ENCODE data around the gene PTGDR. TPM values are rescaled to one million over a fixed set of nuclear protein-coding genes. Genes with fewer than 3 reads are reported as not detected.

The PTGDR gene
- total RNA-seq, 1 donor from 2014 or later: not detected

GRCh38 chr14:52307376-52307775, 39.9 kb downstream of the PTGDR start:
- Histone ChIP-seq H3K27ac (ENCODE audit: low read depth, low read length) (no peak overlapping the region), H3K4me3 (ENCODE audit: insufficient read depth, low read depth, low read length) (no peak overlapping the region), H3K9me3 (ENCODE audit: insufficient read depth, low read depth, low read length) (no peaks in the 10 kb centered on the region), H3K27me3 (ENCODE audit: insufficient read depth, low read length) (no peaks in the 10 kb centered on the region), H3K79me2 (ENCODE audit: insufficient read depth, low read length) (no peaks in the 10 kb centered on the region), H3K4me1 (ENCODE audit: insufficient read depth, low read length) (no peaks in the 10 kb centered on the region), H2AFZ (ENCODE audit: low read depth, low read length) (no peak overlapping the region), H3K4me2 (ENCODE audit: low read length) (no peak overlapping the region), H4K20me1 (ENCODE audit: insufficient read depth, low read length) (no peaks in the 10 kb centered on the region), H3K36me3 (ENCODE audit: insufficient read depth, low read length) (no peaks in the 10 kb centered on the region), H3K9ac (ENCODE audit: low read length) (no peak overlapping the region)
- TF ChIP-seq EZH2 (IDR thresholded peaks at IDR 0.05; ENCODE audit: insufficient read depth, low read length) (no peak), CTCF (IDR thresholded peaks at IDR 0.05; ENCODE audit: insufficient read depth, low read depth, low read length) (no peak)
- Mint-ChIP-seq H3K9me3 (ENCODE audit: unreplicated experiment) (peaks cover 7% of the 10 kb centered on the region), H3K4me3 (ENCODE audit: unreplicated experiment) (no peak overlapping the region), H3K27me3 (ENCODE audit: low read depth, unreplicated experiment) (peaks cover 26% of the 10 kb centered on the region), H3K36me3 (ENCODE audit: low read depth, unreplicated experiment) (no peaks in the 10 kb centered on the region), H3K4me1 (ENCODE audit: low read depth, unreplicated experiment) (no peaks in the 10 kb centered on the region), H3K27ac (ENCODE audit: unreplicated experiment) (no peak overlapping the region)
- DNase-seq (ENCODE audit: low read depth) (no peak), FAIRE-seq (no peak)

- no peak overlapping the region for H3K9ac ChIP-seq (ENCODE audit: low read length)
- H3K9me3 ChIP-seq (ENCODE audit: insufficient read depth, low read depth, low read length): no peaks in the 10 kb centered on the region
- no peaks in the 10 kb centered on the region for H4K20me1 ChIP-seq (ENCODE audit: insufficient read depth, low read length)
- Mint-ChIP-seq H3K4me3 (ENCODE audit: unreplicated experiment) (no peak overlapping the region), H3K27me3 (ENCODE audit: low read depth, unreplicated experiment) (peaks cover 27% of the 10 kb centered on the region), H3K27ac (ENCODE audit: unreplicated experiment) (no peak overlapping the region), H3K36me3 (ENCODE audit: low read depth, unreplicated experiment) (no peaks in the 10 kb centered on the region), H3K9me3 (ENCODE audit: unreplicated experiment) (peaks cover 7% of the 10 kb centered on the region), H3K4me1 (ENCODE audit: low read depth, unreplicated experiment) (peaks cover 3% of the 10 kb centered on the region)
- H3K27ac ChIP-seq (ENCODE audit: low read depth, low read length): no peak overlapping the region
- no peaks in the 10 kb centered on the region for H3K36me3 ChIP-seq (ENCODE audit: insufficient read depth, low read length)
- DNase-seq (ENCODE audit: low read depth): peak; percentile 36
- H3K4me1 ChIP-seq (ENCODE audit: insufficient read depth, low read length): no peaks in the 10 kb centered on the region
- no peak overlapping the region for H3K4me3 ChIP-seq (ENCODE audit: insufficient read depth, low read depth, low read length)
- no peaks in the 10 kb centered on the region for H3K27me3 ChIP-seq (ENCODE audit: insufficient read depth, low read length)
- H2AFZ ChIP-seq (ENCODE audit: low read depth, low read length): no peak overlapping the region
- no peaks in the 10 kb centered on the region for H3K79me2 ChIP-seq (ENCODE audit: insufficient read depth, low read length)
- TF ChIP-seq EZH2 (IDR thresholded peaks at IDR 0.05; ENCODE audit: insufficient read depth, low read length): no peak
- no peak for TF ChIP-seq CTCF (IDR thresholded peaks at IDR 0.05; ENCODE audit: insufficient read depth, low read depth, low read length)
- H3K4me2 ChIP-seq (ENCODE audit: low read length): no peak overlapping the region
- FAIRE-seq: no peak
Measured at GRCh38 chr14:52307905-52308304, 40.4 kb downstream of the PTGDR start.

GRCh38 chr14:52310541-52310940, 43.0 kb downstream of the PTGDR start:
- Histone ChIP-seq H4K20me1 (ENCODE audit: insufficient read depth, low read length) (no peaks in the 10 kb centered on the region), H2AFZ (ENCODE audit: low read depth, low read length) (no peak overlapping the region), H3K9me3 (ENCODE audit: insufficient read depth, low read depth, low read length) (no peaks in the 10 kb centered on the region), H3K36me3 (ENCODE audit: insufficient read depth, low read length) (no peaks in the 10 kb centered on the region), H3K4me2 (ENCODE audit: low read length) (no peak overlapping the region), H3K79me2 (ENCODE audit: insufficient read depth, low read length) (no peaks in the 10 kb centered on the region), H3K9ac (ENCODE audit: low read length) (no peak overlapping the region), H3K4me1 (ENCODE audit: insufficient read depth, low read length) (peaks cover 16% of the 10 kb centered on the region), H3K4me3 (ENCODE audit: insufficient read depth, low read depth, low read length) (no peak overlapping the region), H3K27me3 (ENCODE audit: insufficient read depth, low read length) (no peaks in the 10 kb centered on the region), H3K27ac (ENCODE audit: low read depth, low read length) (no peak overlapping the region)
- DNase-seq (ENCODE audit: low read depth): no peak
- Mint-ChIP-seq H3K4me1 (ENCODE audit: low read depth, unreplicated experiment) (peaks cover 9% of the 10 kb centered on the region), H3K4me3 (ENCODE audit: unreplicated experiment) (no peak overlapping the region), H3K36me3 (ENCODE audit: low read depth, unreplicated experiment) (no peaks in the 10 kb centered on the region), H3K27me3 (ENCODE audit: low read depth, unreplicated experiment) (peaks cover 36% of the 10 kb centered on the region), H3K9me3 (ENCODE audit: unreplicated experiment) (peaks cover 5% of the 10 kb centered on the region), H3K27ac (ENCODE audit: unreplicated experiment) (no peak overlapping the region)
- TF ChIP-seq EZH2 (IDR thresholded peaks at IDR 0.05; ENCODE audit: insufficient read depth, low read length): no peak
- TF ChIP-seq CTCF (IDR thresholded peaks at IDR 0.05; ENCODE audit: insufficient read depth, low read depth, low read length): no peak
- no peak for FAIRE-seq
